ENCODE data around the gene FBXL17.

The FBXL17 gene

GRCh38 chr5:107952450-107952849 lies 429.4 kb downstream of the FBXL17 start:
- no peaks in the 10 kb centered on the region for H3K36me3 ChIP-seq (ENCODE audit: insufficient read depth, low read length)
- H3K9me3 ChIP-seq (ENCODE audit: insufficient read depth, low read depth, low read length): no peaks in the 10 kb centered on the region
- no peaks in the 10 kb centered on the region for H3K79me2 ChIP-seq (ENCODE audit: insufficient read depth, low read length)
- H3F3A ChIP-seq (ENCODE audit: low read depth): no peaks in the 10 kb centered on the region
- H3K9me2 ChIP-seq (replicated peaks; ENCODE audit: low read depth, low read length): no peaks in the 10 kb centered on the region
- no peak overlapping the region for H2AFZ ChIP-seq (ENCODE audit: low read length)
- TF ChIP-seq CTCF (conservative IDR thresholded peaks at IDR 0.05; ENCODE audit: low read length): no peak
- no peak for TF ChIP-seq EZH2phosphoT487 (IDR thresholded peaks at IDR 0.05; ENCODE audit: borderline replicate concordance)
- no peak overlapping the region for H3K9ac ChIP-seq (ENCODE audit: low read depth, low read length, poor library complexity, severe bottlenecking)
- no peaks in the 10 kb centered on the region for H3K27me3 ChIP-seq (ENCODE audit: insufficient read depth, low read length, poor library complexity, severe bottlenecking)
- H3K4me3 ChIP-seq (ENCODE audit: low read length, poor library complexity, severe bottlenecking): no peak overlapping the region
- H3K4me2 ChIP-seq (ENCODE audit: low read depth, low read length, poor library complexity, severe bottlenecking): no peak overlapping the region
- no peaks in the 10 kb centered on the region for H4K20me1 ChIP-seq (ENCODE audit: insufficient read depth, low read length, poor library complexity, severe bottlenecking)
- H3K4me1 ChIP-seq (ENCODE audit: insufficient read depth, low read length, poor library complexity, severe bottlenecking): no peaks in the 10 kb centered on the region

GRCh38 chr5:107951309-107951708 lies 430.6 kb downstream of the FBXL17 start:
- no peak for TF ChIP-seq EZH2phosphoT487 (IDR thresholded peaks at IDR 0.05; ENCODE audit: borderline replicate concordance)
- Histone ChIP-seq H3K9ac (ENCODE audit: low read depth, low read length, poor library complexity, severe bottlenecking) (no peak overlapping the region), H2AFZ (ENCODE audit: low read length) (no peak overlapping the region), H3F3A (ENCODE audit: low read depth) (no peaks in the 10 kb centered on the region), H3K9me2 (replicated peaks; ENCODE audit: low read depth, low read length) (no peaks in the 10 kb centered on the region), H3K9me3 (ENCODE audit: insufficient read depth, low read depth, low read length) (no peaks in the 10 kb centered on the region), H3K4me2 (ENCODE audit: low read depth, low read length, poor library complexity, severe bottlenecking) (no peak overlapping the region), H3K4me1 (ENCODE audit: insufficient read depth, low read length, poor library complexity, severe bottlenecking) (no peaks in the 10 kb centered on the region), H3K36me3 (ENCODE audit: insufficient read depth, low read length) (no peaks in the 10 kb centered on the region), H3K79me2 (ENCODE audit: insufficient read depth, low read length) (no peaks in the 10 kb centered on the region), H3K27me3 (ENCODE audit: insufficient read depth, low read length, poor library complexity, severe bottlenecking) (no peaks in the 10 kb centered on the region), H4K20me1 (ENCODE audit: insufficient read depth, low read length, poor library complexity, severe bottlenecking) (no peaks in the 10 kb centered on the region), H3K4me3 (ENCODE audit: low read length, poor library complexity, severe bottlenecking) (no peak overlapping the region)

GRCh38 chr5:107950776-107951175 lies 431.1 kb downstream of the FBXL17 start:
- H2AFZ ChIP-seq (ENCODE audit: low read length): no peak overlapping the region

More at GRCh38 chr5:107950776-107951175, 431.1 kb downstream of the FBXL17 start:
- TF ChIP-seq CTCF (conservative IDR thresholded peaks at IDR 0.05; ENCODE audit: low read length): no peak
- no peak for TF ChIP-seq EZH2phosphoT487 (IDR thresholded peaks at IDR 0.05; ENCODE audit: borderline replicate concordance)
- no peaks in the 10 kb centered on the region for H3F3A ChIP-seq (ENCODE audit: low read depth)
- no peaks in the 10 kb centered on the region for H4K20me1 ChIP-seq (ENCODE audit: insufficient read depth, low read length, poor library complexity, severe bottlenecking)
- no peaks in the 10 kb centered on the region for H3K4me1 ChIP-seq (ENCODE audit: insufficient read depth, low read length, poor library complexity, severe bottlenecking)
- no peak overlapping the region for H3K4me3 ChIP-seq (ENCODE audit: low read length, poor library complexity, severe bottlenecking)
- no peaks in the 10 kb centered on the region for H3K9me2 ChIP-seq (replicated peaks; ENCODE audit: low read depth, low read length)
- H3K36me3 ChIP-seq (ENCODE audit: insufficient read depth, low read length): no peaks in the 10 kb centered on the region
- no peaks in the 10 kb centered on the region for H3K9me3 ChIP-seq (ENCODE audit: insufficient read depth, low read depth, low read length)
- H3K27me3 ChIP-seq (ENCODE audit: insufficient read depth, low read length, poor library complexity, severe bottlenecking): no peaks in the 10 kb centered on the region
- H3K4me2 ChIP-seq (ENCODE audit: low read depth, low read length, poor library complexity, severe bottlenecking): no peak overlapping the region
- H3K79me2 ChIP-seq (ENCODE audit: insufficient read depth, low read length): no peaks in the 10 kb centered on the region
- no peak overlapping the region for H3K9ac ChIP-seq (ENCODE audit: low read depth, low read length, poor library complexity, severe bottlenecking)
